OCI-LY3 (cell line): Measurements from ENCODE around the gene IGFBP6.

Experiments used
- H2AFZ ChIP-seq: fragments of 200-600, 300-600 bp; shearing (Covaris generic); 2 replicates; pipeline ENCODE4 v1.6.0; 2014; ENCODE audit warnings: antibody characterized with exemption, low read depth, low read length
- H3K27ac ChIP-seq: fragments of 200-600, 300-600 bp; sonication (generic); 2 replicates; pipeline ENCODE4 v1.5.1; 2014; ENCODE audit warnings: mild to moderate bottlenecking, low read length, moderate library complexity, mixed read lengths
- H3K27me3 ChIP-seq: fragments of 200-600, 300-600 bp; sonication (generic); 2 replicates; pipeline ENCODE4 v1.6.1; 2014; ENCODE audit warnings: low read depth, low read length, mixed read lengths
- H3K36me3 ChIP-seq: fragments of 200-600, 300-600 bp; sonication (generic); replicated peaks from 2 replicates; pipeline ENCODE3; 2014; ENCODE audit warnings: low read depth, low read length, mixed read lengths
- H3K4me1 ChIP-seq: fragments of 300-600, 200-600 bp; sonication (generic); 2 replicates; pipeline ENCODE4 v1.6.1; 2014; ENCODE audit warnings: low read length, mixed read lengths
- H3K4me2 ChIP-seq: fragments of 200-600, 300-600 bp; sonication (generic); 2 replicates; pipeline ENCODE4 v1.6.1; 2014; ENCODE audit warnings: low read length, mixed read lengths
- H3K4me3 ChIP-seq: fragments of 300-600, 200-600 bp; sonication (generic); 2 replicates; pipeline ENCODE4 v1.5.1; 2014; ENCODE audit warnings: antibody characterized with exemption, mild to moderate bottlenecking, low read length, moderate library complexity
- H3K79me2 ChIP-seq: fragments of 300-600, 200-600 bp; shearing (Covaris generic); 2 replicates; pipeline ENCODE4 v1.6.1; 2014; ENCODE audit warnings: mild to moderate bottlenecking, low read length, mixed read lengths
- H3K9ac ChIP-seq: fragments of 300-600, 200-600 bp; shearing (Covaris generic); 2 replicates; pipeline ENCODE4 v1.6.0; 2014; ENCODE audit warnings: mild to moderate bottlenecking, low read length, moderate library complexity
- H3K9me3 ChIP-seq: fragments of 200-600, 300-600 bp; shearing (Covaris generic); 2 replicates; pipeline ENCODE4 v1.6.1; 2014; ENCODE audit warnings: low read length, mixed read lengths; ENCODE audit not compliant: insufficient read depth
- H4K20me1 ChIP-seq: fragments of 200-600, 300-600 bp; sonication (generic); 2 replicates; pipeline ENCODE4 v1.6.1; 2016; ENCODE audit warnings: low read length, mixed read lengths; ENCODE audit not compliant: insufficient read depth
- CTCF ChIP-seq: fragments of 200-600, 300-600 bp; sonication (generic); IDR thresholded peaks from 2 replicates; pipeline ENCODE4 v1.5.1; 2014; ENCODE audit warnings: antibody characterized with exemption, low read length, low read depth
- EZH2phosphoT487 ChIP-seq: fragments of 200-600 bp; shearing (Covaris generic); IDR thresholded peaks from 2 replicates; pipeline ENCODE4 v1.6.1; 2018; ENCODE audit warnings: antibody characterized with exemption, mixed run types, low read depth

Gene IGFBP6

GRCh38 chr12:53062011-53062961 is 35.2 kb upstream of the IGFBP6 start:
- H3K4me3 ChIP-seq: no peak overlapping the region
- H3K9ac ChIP-seq: no peak overlapping the region
- no peaks in the 10 kb centered on the region for H3K9me3 ChIP-seq
- H3K4me1 ChIP-seq: no peaks in the 10 kb centered on the region
- H2AFZ ChIP-seq: no peak overlapping the region
- TF ChIP-seq CTCF: no peak
- no peak for TF ChIP-seq EZH2phosphoT487
- peaks cover 11% of the 10 kb centered on the region for H3K36me3 ChIP-seq
- H3K79me2 ChIP-seq: no peaks in the 10 kb centered on the region
- no peak overlapping the region for H3K4me2 ChIP-seq
- H3K27me3 ChIP-seq: no peaks in the 10 kb centered on the region
- no peak overlapping the region for H3K27ac ChIP-seq
- H4K20me1 ChIP-seq: no peaks in the 10 kb centered on the region

GRCh38 chr12:53062977-53063707 is 34.3 kb upstream of the IGFBP6 start:
- peaks cover 11% of the 10 kb centered on the region for H3K36me3 ChIP-seq
- no peaks in the 10 kb centered on the region for H3K27me3 ChIP-seq
- no peaks in the 10 kb centered on the region for H3K9me3 ChIP-seq
- H3K4me1 ChIP-seq: no peaks in the 10 kb centered on the region
- H3K27ac ChIP-seq: no peak overlapping the region
- no peak overlapping the region for H2AFZ ChIP-seq
- TF ChIP-seq CTCF (no peak), EZH2phosphoT487 (no peak)
- no peak overlapping the region for H3K9ac ChIP-seq
- H3K4me2 ChIP-seq: no peak overlapping the region
- H3K79me2 ChIP-seq: no peaks in the 10 kb centered on the region
- H3K4me3 ChIP-seq: no peak overlapping the region
- H4K20me1 ChIP-seq: no peaks in the 10 kb centered on the region

GRCh38 chr12:53063708-53064612 is 33.5 kb upstream of the IGFBP6 start:
- Histone ChIP-seq H3K36me3 (peaks cover 11% of the 10 kb centered on the region), H3K27me3 (no peaks in the 10 kb centered on the region), H3K4me1 (no peaks in the 10 kb centered on the region), H3K4me2 (no peak overlapping the region), H4K20me1 (no peaks in the 10 kb centered on the region), H3K27ac (no peak overlapping the region), H3K79me2 (no peaks in the 10 kb centered on the region), H3K9ac (no peak overlapping the region), H2AFZ (no peak overlapping the region), H3K9me3 (no peaks in the 10 kb centered on the region), H3K4me3 (no peak overlapping the region)
- TF ChIP-seq CTCF (no peak), EZH2phosphoT487 (no peak)
